OCI-LY1 (cell line): ENCODE data around the gene DPH2.

Experiments used
- EZH2 ChIP-seq: fragments of 200-600 bp; sonication (generic), shearing (Covaris generic); IDR thresholded peaks from 2 replicates; pipeline ENCODE4 v1.8.0; 2017; ENCODE audit warnings: borderline replicate concordance, mixed run types, mild to moderate bottlenecking, antibody characterized with exemption, low read length, moderate library complexity, mixed read lengths
- TF ChIP-seq, protein P1 (sequence below): fragments of 200-600 bp; sonication (generic), shearing (Covaris generic); IDR thresholded peaks from 2 replicates; pipeline ENCODE4 v1.5.1; 2017; ENCODE audit warnings: mild to moderate bottlenecking, antibody characterized with exemption, low read length, moderate library complexity, mixed read lengths

DNA sequence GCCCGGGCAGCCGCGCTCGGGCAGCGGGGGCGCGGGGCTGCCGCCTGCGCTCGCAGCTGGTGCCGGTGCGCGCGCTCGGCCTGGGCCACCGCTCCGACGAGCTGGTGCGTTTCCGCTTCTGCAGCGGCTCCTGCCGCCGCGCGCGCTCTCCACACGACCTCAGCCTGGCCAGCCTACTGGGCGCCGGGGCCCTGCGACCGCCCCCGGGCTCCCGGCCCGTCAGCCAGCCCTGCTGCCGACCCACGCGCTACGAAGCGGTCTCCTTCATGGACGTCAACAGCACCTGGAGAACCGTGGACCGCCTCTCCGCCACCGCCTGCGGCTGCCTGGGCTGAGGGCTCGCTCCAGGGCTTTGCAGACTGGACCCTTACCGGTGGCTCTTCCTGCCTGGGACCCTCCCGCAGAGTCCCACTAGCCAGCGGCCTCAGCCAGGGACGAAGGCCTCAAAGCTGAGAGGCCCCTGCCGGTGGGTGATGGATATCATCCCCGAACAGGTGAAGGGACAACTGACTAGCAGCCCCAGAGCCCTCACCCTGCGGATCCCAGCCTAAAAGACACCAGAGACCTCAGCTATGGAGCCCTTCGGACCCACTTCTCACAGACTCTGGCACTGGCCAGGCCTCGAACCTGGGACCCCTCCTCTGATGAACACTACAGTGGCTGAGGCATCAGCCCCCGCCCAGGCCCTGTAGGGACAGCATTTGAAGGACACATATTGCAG, 33.2 kb upstream of the DPH2 start:
- TF ChIP-seq, protein P1, sequence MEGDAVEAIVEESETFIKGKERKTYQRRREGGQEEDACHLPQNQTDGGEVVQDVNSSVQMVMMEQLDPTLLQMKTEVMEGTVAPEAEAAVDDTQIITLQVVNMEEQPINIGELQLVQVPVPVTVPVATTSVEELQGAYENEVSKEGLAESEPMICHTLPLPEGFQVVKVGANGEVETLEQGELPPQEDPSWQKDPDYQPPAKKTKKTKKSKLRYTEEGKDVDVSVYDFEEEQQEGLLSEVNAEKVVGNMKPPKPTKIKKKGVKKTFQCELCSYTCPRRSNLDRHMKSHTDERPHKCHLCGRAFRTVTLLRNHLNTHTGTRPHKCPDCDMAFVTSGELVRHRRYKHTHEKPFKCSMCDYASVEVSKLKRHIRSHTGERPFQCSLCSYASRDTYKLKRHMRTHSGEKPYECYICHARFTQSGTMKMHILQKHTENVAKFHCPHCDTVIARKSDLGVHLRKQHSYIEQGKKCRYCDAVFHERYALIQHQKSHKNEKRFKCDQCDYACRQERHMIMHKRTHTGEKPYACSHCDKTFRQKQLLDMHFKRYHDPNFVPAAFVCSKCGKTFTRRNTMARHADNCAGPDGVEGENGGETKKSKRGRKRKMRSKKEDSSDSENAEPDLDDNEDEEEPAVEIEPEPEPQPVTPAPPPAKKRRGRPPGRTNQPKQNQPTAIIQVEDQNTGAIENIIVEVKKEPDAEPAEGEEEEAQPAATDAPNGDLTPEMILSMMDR: peak; percentile 21; the same call in 1 of the 2 replicates
- TF ChIP-seq EZH2: no peak
